Measurements from ENCODE around the gene CAPG. TPM values are rescaled to one million over a fixed set of nuclear protein-coding genes. Genes with fewer than 3 reads are reported as not detected.
"Not testable (repeated sequence)": the region's sequence is repeated elsewhere in the genome, so short reads cannot be mapped to it uniquely, and the experiment has no call there.

CAPG gene
- total RNA-seq, 4 donors from 2014 or later: 18.3 to 92.1 (median 45.2) TPM

- H3K9me3 ChIP-seq: no peaks in the 10 kb centered on the region
- no peak overlapping the region for H3K27ac ChIP-seq
- no peak for DNase-seq
- no peaks in the 10 kb centered on the region for H3K27me3 ChIP-seq
- peaks cover 0 to 19% (median 0%) of the 10 kb centered on the region in 4 donors for H3K36me3 ChIP-seq
- H3K4me3 ChIP-seq: no peak overlapping the region
- peaks cover 0 to 8% (median 2%) of the 10 kb centered on the region in 4 donors for H3K4me1 ChIP-seq
- in situ Hi-C loops (cut with MboI; ENCODE audit: low pct_ligation_motif_present in 1 of 4, low pct_unique_long_range_greater_than_20kb in 1 of 4, low sequenced_read_pairs in 3 of 4): no loop called here
- intact Hi-C loops (cut with DNase I; ENCODE audit: low total_unique reads): no loop called here
- no peak for TF ChIP-seq POLR2AphosphoS5 (IDR thresholded peaks at IDR 0.05)
- TF ChIP-seq EP300 (IDR thresholded peaks at IDR 0.05; ENCODE audit: low read depth): no peak
- TF ChIP-seq CTCF (IDR thresholded peaks at IDR 0.05): no peak
- TF ChIP-seq POLR2A (IDR thresholded peaks at IDR 0.05): no peak
Observed at GRCh38 chr2:85368921-85369320, 41.2 kb downstream of the CAPG start.

GRCh38 chr2:85367180-85367579, 43.0 kb downstream of the CAPG start:
- intact Hi-C loops (cut with DNase I; ENCODE audit: low total_unique reads): no loop called here
- WGBS, 2 donors (ENCODE audit: low coverage in 1 of 2): 87 to 89% methylated on average over 5 of the region's 5 CpGs
- Histone ChIP-seq H3K36me3 (peaks cover 0 to 15% (median 4%) of the 10 kb centered on the region in 4 donors), H3K4me1 (peaks cover 0 to 8% (median 2%) of the 10 kb centered on the region in 4 donors), H3K9me3 (no peaks in the 10 kb centered on the region), H3K27ac (no peak overlapping the region), H3K4me3 (no peak overlapping the region), H3K27me3 (no peaks in the 10 kb centered on the region)
- in situ Hi-C loops (cut with MboI; ENCODE audit: low pct_ligation_motif_present in 1 of 4, low pct_unique_long_range_greater_than_20kb in 1 of 4, low sequenced_read_pairs in 3 of 4): no loop called here
- no peak for TF ChIP-seq POLR2AphosphoS5 (IDR thresholded peaks at IDR 0.05)
- no peak for TF ChIP-seq CTCF (IDR thresholded peaks at IDR 0.05)
- TF ChIP-seq POLR2A (IDR thresholded peaks at IDR 0.05): no peak
- DNase-seq: no peak

- 86 to 92% methylated on average over 4 to 5 of the region's 5 CpGs for WGBS, 2 donors (ENCODE audit: low coverage in 1 of 2)
- H3K4me1 ChIP-seq; H3K36me3 ChIP-seq; H3K27ac ChIP-seq; DNase-seq; H3K4me3 ChIP-seq; in situ Hi-C loops (cut with MboI; ENCODE audit: low pct_ligation_motif_present in 1 of 4, low pct_unique_long_range_greater_than_20kb in 1 of 4, low sequenced_read_pairs in 3 of 4); H3K9me3 ChIP-seq; intact Hi-C loops (cut with DNase I; ENCODE audit: low total_unique reads); H3K27me3 ChIP-seq: not testable (repeated sequence)
Observed at GRCh38 chr2:85362653-85363387, 47.3 kb downstream of the CAPG start.

- H3K27me3 ChIP-seq: no peaks in the 10 kb centered on the region
- intact Hi-C loops (cut with DNase I; ENCODE audit: low total_unique reads): no loop called here
- in situ Hi-C loops (cut with MboI; ENCODE audit: low pct_ligation_motif_present in 1 of 4, low pct_unique_long_range_greater_than_20kb in 1 of 4, low sequenced_read_pairs in 3 of 4): no loop called here
- TF ChIP-seq EP300 (IDR thresholded peaks at IDR 0.05; ENCODE audit: low read depth) (no peak), POLR2AphosphoS5 (IDR thresholded peaks at IDR 0.05) (no peak), CTCF (IDR thresholded peaks at IDR 0.05) (no peak), POLR2A (IDR thresholded peaks at IDR 0.05) (no peak)
- no peak overlapping the region for H3K27ac ChIP-seq
- H3K4me1 ChIP-seq: peaks cover 5 to 26% (median 16%) of the 10 kb centered on the region in 4 donors
- no peak for DNase-seq
- H3K9me3 ChIP-seq: no peaks in the 10 kb centered on the region
- no peak overlapping the region for H3K4me3 ChIP-seq
- 88 to 94% methylated on average over 3 of the region's 3 CpGs for WGBS, 2 donors (ENCODE audit: low coverage in 1 of 2)
- H3K36me3 ChIP-seq: peaks cover 0 to 8% (median 0%) of the 10 kb centered on the region in 4 donors
Observed at GRCh38 chr2:85357736-85358135, 52.4 kb downstream of the CAPG start.

- TF ChIP-seq POLR2AphosphoS5 (IDR thresholded peaks at IDR 0.05): no peak
- no peak for TF ChIP-seq EP300 (IDR thresholded peaks at IDR 0.05; ENCODE audit: low read depth)
- TF ChIP-seq CTCF (IDR thresholded peaks at IDR 0.05): no peak
- TF ChIP-seq POLR2A (IDR thresholded peaks at IDR 0.05): no peak
- Histone ChIP-seq H3K27me3 (no peaks in the 10 kb centered on the region), H3K4me3 (no peak overlapping the region), H3K27ac (no peak overlapping the region), H3K9me3 (no peaks in the 10 kb centered on the region), H3K36me3 (peaks cover 0 to 9% (median 2%) of the 10 kb centered on the region in 4 donors), H3K4me1 (peaks cover 7 to 30% (median 20%) of the 10 kb centered on the region in 4 donors)
- 80% methylated on average over 2 of the region's 2 CpGs; no CpG with 5 or more reads in 1 of the 2 donors for WGBS, 2 donors (ENCODE audit: low coverage in 1 of 2)
- in situ Hi-C loops (cut with MboI; ENCODE audit: low pct_ligation_motif_present in 1 of 4, low pct_unique_long_range_greater_than_20kb in 1 of 4, low sequenced_read_pairs in 3 of 4): no loop called here
- intact Hi-C loops (cut with DNase I; ENCODE audit: low total_unique reads): no loop called here
- DNase-seq: no peak
Observed at GRCh38 chr2:85356186-85356585, 54.0 kb downstream of the CAPG start.

Measured in transverse colon (tissue), 4 donors.